Lower leg skin (tissue), 4 donors: Measurements from ENCODE around the gene DUS2. TPM values are rescaled to one million over a fixed set of nuclear protein-coding genes. Genes with fewer than 3 reads are reported as not detected.
A peak's percentile ranks its signal among the peaks of the same experiment; 100 is the strongest.

Source experiments
- DNase-seq, 2 donors: peaks; one replicate each; pipeline ENCODE4 v3.0.0-alpha.2; 2019; ENCODE audit warnings: low spot score in 2 of 2
- H3K4me3 ChIP-seq: fragments of 200-600 bp; sonication (generic); 2 replicates; pipeline ENCODE4 v1.5.1; 2017; ENCODE audit warnings: mild to moderate bottlenecking, low read depth; ENCODE audit not compliant: poor library complexity, severe bottlenecking
- CTCF ChIP-seq, 3 donors: fragments of 450-650 bp; IDR thresholded peaks; one replicate each; pipeline ENCODE4 v1.5.1; 2016; ENCODE audit warnings: antibody characterized with exemption in 3 of 3, mild to moderate bottlenecking in 3 of 3, moderate library complexity in 2 of 3
- POLR2A ChIP-seq, 2 donors: fragments of 450-650 bp; IDR thresholded peaks; one replicate each; pipeline ENCODE4 v1.6.1; 2016 to 2017; ENCODE audit warnings: antibody characterized with exemption in 2 of 2, mild to moderate bottlenecking in 1 of 2, moderate library complexity in 1 of 2
- WGBS, 2 donors: methylation state at CpG; one replicate each; pipeline ENCODE4 v1.1.5; 2018; 5-methylcytosine and 5-hydroxymethylcytosine counted together
- intact Hi-C: fragments of 100-400 bp; cut with DNase I; formaldehyde crosslinking; loops from one replicate; pipeline ENCODE4 v1.15.0; 2023; ENCODE audit warnings: low total_unique reads
- total RNA-seq, 4 donors: library from RNA; depleted of rRNA; stranded (reverse); fragments of >200 nt; gene quantifications; one replicate each; pipeline ENCODE4 v1.1.0, GENCODE V29; 2016

DUS2 gene
- total RNA-seq, 4 donors from 2014 or later: 13.7 to 24.0 (median 14.8) TPM

- peak in 1 of 2 donors; percentile 82 for DNase-seq
Observed at GRCh38 chr16:68078701-68079375, 55.8 kb downstream of the DUS2 start.

GRCh38 chr16:68079376-68079625 lies 56.2 kb downstream of the DUS2 start:
- H3K4me3 ChIP-seq: no peak overlapping the region
- no peak for TF ChIP-seq CTCF (IDR thresholded peaks at IDR 0.05)
- TF ChIP-seq POLR2A (IDR thresholded peaks at IDR 0.05): no peak
- DNase-seq: no peak
- intact Hi-C loops: no loop called here

More at GRCh38 chr16:68078701-68079375, 55.8 kb downstream of the DUS2 start:
- TF ChIP-seq CTCF (IDR thresholded peaks at IDR 0.05) (no peak), POLR2A (IDR thresholded peaks at IDR 0.05) (no peak)
- 92 to 94% methylated on average over 6 to 8 of the region's 8 CpGs for WGBS, 2 donors
- no peak overlapping the region for H3K4me3 ChIP-seq
- intact Hi-C loops: no loop called here

GRCh38 chr16:68079626-68080344 lies 56.7 kb downstream of the DUS2 start:
- intact Hi-C loops: loop anchor here (10.0 kb wide), 1 partner anchor 155 kb away; the partner anchor contains the start of gene ESRP2
- WGBS, 2 donors: 47 to 57% methylated on average over 13 of the region's 13 CpGs
- peak; percentile 75 to 94 for DNase-seq
- TF ChIP-seq POLR2A (IDR thresholded peaks at IDR 0.05) (no peak), CTCF (IDR thresholded peaks at IDR 0.05) (no peak)
- H3K4me3 ChIP-seq: no peak overlapping the region

- no peak overlapping the region for H3K4me3 ChIP-seq
- peak in 1 of 2 donors; percentile 53 for DNase-seq
- intact Hi-C loops: loop anchor here (10.0 kb wide), 1 partner anchor 153 kb away; the partner anchor contains the start of gene ESRP2
- TF ChIP-seq CTCF (IDR thresholded peaks at IDR 0.05) (no peak), POLR2A (IDR thresholded peaks at IDR 0.05) (no peak)
Observed at GRCh38 chr16:68081861-68082628, 59.0 kb downstream of the DUS2 start.

GRCh38 chr16:68082629-68083238 lies 59.6 kb downstream of the DUS2 start:
- intact Hi-C loops: loop anchor here (10.0 kb wide), 1 partner anchor 152 kb away; the partner anchor contains the start of gene ESRP2
- TF ChIP-seq POLR2A (IDR thresholded peaks at IDR 0.05) (no peak), CTCF (IDR thresholded peaks at IDR 0.05) (no peak)
- H3K4me3 ChIP-seq: no peak overlapping the region
- 73 to 80% methylated on average over 2 of the region's 2 CpGs for WGBS, 2 donors
- DNase-seq: peak in 1 of 2 donors; percentile 74
